SK-N-SH treated with all-trans-retinoic acid at 6 μM for 48 hours (cell line): ENCODE data around the gene HIGD2A.

Source experiments
- ATAC-seq: fragments of 200-7000 bp; cut with Tn5 transposase; 3 replicates; pipeline ENCODE4 v1.9.1; 2020; ENCODE audit warnings: mild to moderate bottlenecking, moderate library complexity
- ARNTL ChIP-seq: fragments of 450-650 bp; formaldehyde crosslinking; IDR thresholded peaks from 2 replicates; pipeline ENCODE4 v1.5.0; 2020; ENCODE audit warnings: low read depth, mild to moderate bottlenecking, moderate library complexity, borderline replicate concordance
- CSDC2 ChIP-seq: fragments of 250-450 bp; sonication (Bioruptor Pico); IDR thresholded peaks from 2 replicates; pipeline ENCODE4 v1.5.0; 2020; ENCODE audit warnings: mild to moderate bottlenecking, moderate library complexity
- ESRRG ChIP-seq: fragments of 250-450 bp; sonication (Bioruptor Pico); IDR thresholded peaks from 2 replicates; pipeline ENCODE4 v1.6.1; 2021; ENCODE audit warnings: mild to moderate bottlenecking
- GLIS3 ChIP-seq: fragments of 250-450 bp; sonication (Bioruptor Pico); IDR thresholded peaks from 2 replicates; pipeline ENCODE4 v1.5.0; 2020; ENCODE audit warnings: mild to moderate bottlenecking, moderate library complexity
- ISL1 ChIP-seq: fragments of 250-450 bp; sonication (Bioruptor Pico); IDR thresholded peaks from 2 replicates; pipeline ENCODE4 v2.1.2; 2022; ENCODE audit warnings: mild to moderate bottlenecking, moderate library complexity
- RARB ChIP-seq: fragments of 250-450 bp; sonication (Bioruptor Pico); IDR thresholded peaks from 2 replicates; pipeline ENCODE4 v1.8.0; 2021; ENCODE audit warnings: mild to moderate bottlenecking, moderate library complexity
- SNAI2 ChIP-seq: fragments of 250-450 bp; sonication (Bioruptor Pico); IDR thresholded peaks from 2 replicates; pipeline ENCODE4 v1.5.0; 2020; ENCODE audit warnings: mild to moderate bottlenecking, moderate library complexity
- TOX ChIP-seq: fragments of 250-450 bp; sonication (Bioruptor Pico); IDR thresholded peaks from 2 replicates; pipeline ENCODE4 v1.8.0; 2021; ENCODE audit warnings: mild to moderate bottlenecking, moderate library complexity, borderline replicate concordance
- ZC3H10 ChIP-seq: fragments of 250-450 bp; sonication (Bioruptor Pico); IDR thresholded peaks from 2 replicates; pipeline ENCODE4 v1.5.1; 2021; ENCODE audit warnings: mild to moderate bottlenecking, moderate library complexity
- ZFP3 ChIP-seq: fragments of 250-450 bp; sonication (Bioruptor Pico); IDR thresholded peaks from 2 replicates; pipeline ENCODE4 v1.5.0; 2020; ENCODE audit warnings: mild to moderate bottlenecking, moderate library complexity
- ZNF70 ChIP-seq: fragments of 450-650 bp; formaldehyde crosslinking; IDR thresholded peaks from 2 replicates; pipeline ENCODE4 v1.5.0; 2020; ENCODE audit warnings: mild to moderate bottlenecking, moderate library complexity
- ZNF8 ChIP-seq: fragments of 450-650 bp; formaldehyde crosslinking; IDR thresholded peaks from 2 replicates; pipeline ENCODE4 v1.5.0; 2020; ENCODE audit warnings: mild to moderate bottlenecking, moderate library complexity
- TF ChIP-seq, protein P1 (sequence below): fragments of 250-450 bp; sonication (Bioruptor Pico); IDR thresholded peaks from 2 replicates; pipeline ENCODE4 v1.5.0; 2020; ENCODE audit warnings: mild to moderate bottlenecking, moderate library complexity
- TF ChIP-seq, protein P2 (sequence below): fragments of 250-450 bp; sonication (Bioruptor Pico); IDR thresholded peaks from 2 replicates; pipeline ENCODE4 v1.5.1; 2021; ENCODE audit warnings: mild to moderate bottlenecking, moderate library complexity
- TF ChIP-seq, protein P3 (sequence below): fragments of 250-450 bp; sonication (Bioruptor Pico); IDR thresholded peaks from 2 replicates; pipeline ENCODE4 v1.8.0; 2020; ENCODE audit warnings: mild to moderate bottlenecking, moderate library complexity, borderline replicate concordance
- TF ChIP-seq, protein P4 (sequence below): fragments of 250-450 bp; sonication (Bioruptor Pico); IDR thresholded peaks from 2 replicates; pipeline ENCODE4 v1.5.1; 2020; ENCODE audit warnings: low read depth, mild to moderate bottlenecking, moderate library complexity
- TF ChIP-seq, protein P5 (sequence below): fragments of 250-450 bp; sonication (Bioruptor Pico); IDR thresholded peaks from 2 replicates; pipeline ENCODE4 v1.8.0; 2021; ENCODE audit warnings: low read depth, mild to moderate bottlenecking, moderate library complexity, borderline replicate concordance

HIGD2A gene

DNA sequence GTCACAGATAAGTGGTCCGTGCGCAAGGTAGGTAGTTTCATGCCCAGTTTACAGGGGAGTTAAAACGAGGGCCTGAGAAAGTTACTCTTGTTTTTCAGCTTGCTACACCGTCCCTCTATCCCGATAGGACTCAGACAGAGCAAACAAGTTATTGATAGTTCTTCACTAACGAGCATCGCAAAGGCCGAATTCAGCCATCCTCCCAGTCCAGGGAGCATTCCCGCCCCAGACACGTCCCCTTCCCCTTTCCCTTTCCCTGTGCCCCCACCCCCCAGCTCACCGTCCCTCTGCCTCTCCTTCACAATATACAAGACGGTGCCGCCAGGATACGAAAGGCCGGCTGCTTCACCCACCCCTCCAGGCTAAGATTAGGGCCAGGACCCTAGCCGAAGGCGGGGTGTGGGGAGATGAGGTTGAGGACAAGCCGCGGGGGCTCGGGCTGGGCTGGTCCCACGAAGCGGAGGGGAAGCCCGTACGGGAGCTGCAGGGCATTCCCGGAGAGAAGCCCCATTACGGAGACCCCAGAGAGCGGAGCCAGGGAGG, 27.6 kb upstream of the HIGD2A start (continued):
- TF ChIP-seq GLIS3 (CRISPR knock-in tag), result no peak
- TF ChIP-seq, all 23 proteins: peak for 0

DNA sequence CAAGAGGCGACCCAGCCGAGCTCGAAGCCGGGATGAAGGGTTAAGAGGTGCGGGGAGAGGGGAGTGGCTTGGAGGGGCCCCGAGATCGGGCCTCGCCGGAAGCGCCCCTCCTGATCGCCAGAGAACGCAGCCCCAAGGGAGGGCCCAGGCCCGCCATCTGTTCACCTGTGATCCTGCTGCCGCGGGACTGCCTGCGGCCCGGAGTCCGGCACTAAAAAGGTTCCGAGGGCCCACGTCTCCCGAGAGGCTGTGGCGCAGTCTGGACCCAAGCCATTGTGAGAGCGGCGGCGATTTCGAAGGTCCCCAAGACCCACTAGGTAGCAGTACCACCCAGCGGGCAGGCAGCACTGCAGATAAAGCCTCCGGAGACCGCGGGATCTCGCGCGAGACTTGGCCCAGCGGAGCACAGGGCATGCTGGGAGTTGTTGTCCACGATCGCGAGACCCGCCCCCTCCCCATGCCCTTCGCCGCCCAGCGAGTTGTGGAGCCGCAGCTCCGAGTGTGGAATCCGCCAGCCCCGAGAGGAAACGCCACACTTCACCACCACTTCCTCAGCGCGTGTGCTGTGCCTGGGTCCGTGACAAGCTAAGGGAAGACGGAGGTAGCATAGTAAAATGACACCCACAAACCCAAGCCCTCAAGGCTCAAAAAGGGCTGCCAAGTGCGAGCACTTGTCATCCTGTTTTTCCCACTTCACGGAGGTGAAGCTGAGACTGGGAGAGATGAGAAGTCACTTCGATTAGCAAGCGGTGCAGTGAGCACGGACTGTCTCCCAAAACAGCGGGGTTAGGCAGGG, 26.9 kb upstream of the HIGD2A start, which contains the start of gene KIAA1191:
KIAA1191 (minus strand) TSS at position 328 of the 796 bp plus-strand sequence. CDS start 2,256 bp downstream, outside the sequence.
- TF ChIP-seq ARNTL (CRISPR knock-in tag) (no peak), SNAI2 (CRISPR knock-in tag) (no peak), ESRRG (0 out of 2 replicates have a peak, but pooled peaks have one; percentile 57)
- TF ChIP-seq, protein P1, sequence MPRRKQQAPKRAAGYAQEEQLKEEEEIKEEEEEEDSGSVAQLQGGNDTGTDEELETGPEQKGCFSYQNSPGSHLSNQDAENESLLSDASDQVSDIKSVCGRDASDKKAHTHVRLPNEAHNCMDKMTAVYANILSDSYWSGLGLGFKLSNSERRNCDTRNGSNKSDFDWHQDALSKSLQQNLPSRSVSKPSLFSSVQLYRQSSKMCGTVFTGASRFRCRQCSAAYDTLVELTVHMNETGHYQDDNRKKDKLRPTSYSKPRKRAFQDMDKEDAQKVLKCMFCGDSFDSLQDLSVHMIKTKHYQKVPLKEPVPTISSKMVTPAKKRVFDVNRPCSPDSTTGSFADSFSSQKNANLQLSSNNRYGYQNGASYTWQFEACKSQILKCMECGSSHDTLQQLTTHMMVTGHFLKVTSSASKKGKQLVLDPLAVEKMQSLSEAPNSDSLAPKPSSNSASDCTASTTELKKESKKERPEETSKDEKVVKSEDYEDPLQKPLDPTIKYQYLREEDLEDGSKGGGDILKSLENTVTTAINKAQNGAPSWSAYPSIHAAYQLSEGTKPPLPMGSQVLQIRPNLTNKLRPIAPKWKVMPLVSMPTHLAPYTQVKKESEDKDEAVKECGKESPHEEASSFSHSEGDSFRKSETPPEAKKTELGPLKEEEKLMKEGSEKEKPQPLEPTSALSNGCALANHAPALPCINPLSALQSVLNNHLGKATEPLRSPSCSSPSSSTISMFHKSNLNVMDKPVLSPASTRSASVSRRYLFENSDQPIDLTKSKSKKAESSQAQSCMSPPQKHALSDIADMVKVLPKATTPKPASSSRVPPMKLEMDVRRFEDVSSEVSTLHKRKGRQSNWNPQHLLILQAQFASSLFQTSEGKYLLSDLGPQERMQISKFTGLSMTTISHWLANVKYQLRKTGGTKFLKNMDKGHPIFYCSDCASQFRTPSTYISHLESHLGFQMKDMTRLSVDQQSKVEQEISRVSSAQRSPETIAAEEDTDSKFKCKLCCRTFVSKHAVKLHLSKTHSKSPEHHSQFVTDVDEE (CRISPR knock-in tag), result no peak
- TF ChIP-seq, protein P2, sequence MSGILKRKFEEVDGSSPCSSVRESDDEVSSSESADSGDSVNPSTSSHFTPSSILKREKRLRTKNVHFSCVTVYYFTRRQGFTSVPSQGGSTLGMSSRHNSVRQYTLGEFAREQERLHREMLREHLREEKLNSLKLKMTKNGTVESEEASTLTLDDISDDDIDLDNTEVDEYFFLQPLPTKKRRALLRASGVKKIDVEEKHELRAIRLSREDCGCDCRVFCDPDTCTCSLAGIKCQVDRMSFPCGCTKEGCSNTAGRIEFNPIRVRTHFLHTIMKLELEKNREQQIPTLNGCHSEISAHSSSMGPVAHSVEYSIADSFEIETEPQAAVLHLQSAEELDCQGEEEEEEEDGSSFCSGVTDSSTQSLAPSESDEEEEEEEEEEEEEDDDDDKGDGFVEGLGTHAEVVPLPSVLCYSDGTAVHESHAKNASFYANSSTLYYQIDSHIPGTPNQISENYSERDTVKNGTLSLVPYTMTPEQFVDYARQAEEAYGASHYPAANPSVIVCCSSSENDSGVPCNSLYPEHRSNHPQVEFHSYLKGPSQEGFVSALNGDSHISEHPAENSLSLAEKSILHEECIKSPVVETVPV (CRISPR knock-in tag), result no peak
- peak; percentile 95 for ATAC-seq

DNA sequence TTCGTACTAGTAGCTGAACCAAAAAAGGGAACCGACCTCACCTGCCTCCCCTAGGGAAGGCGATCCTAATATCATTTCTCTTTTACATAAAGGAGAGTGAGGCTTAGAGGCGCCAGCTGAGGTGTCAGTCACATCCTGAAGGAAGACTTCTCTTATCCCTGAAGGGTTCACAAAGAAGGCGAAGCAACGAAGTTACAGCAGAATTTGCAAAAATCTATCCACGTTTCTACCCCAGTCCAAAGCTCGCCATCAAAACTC, 26.4 kb upstream of the HIGD2A start:
- TF ChIP-seq ARNTL (CRISPR knock-in tag) (no peak), CSDC2 (CRISPR knock-in tag) (no peak), ESRRG (no peak)
- TF ChIP-seq, protein P3, sequence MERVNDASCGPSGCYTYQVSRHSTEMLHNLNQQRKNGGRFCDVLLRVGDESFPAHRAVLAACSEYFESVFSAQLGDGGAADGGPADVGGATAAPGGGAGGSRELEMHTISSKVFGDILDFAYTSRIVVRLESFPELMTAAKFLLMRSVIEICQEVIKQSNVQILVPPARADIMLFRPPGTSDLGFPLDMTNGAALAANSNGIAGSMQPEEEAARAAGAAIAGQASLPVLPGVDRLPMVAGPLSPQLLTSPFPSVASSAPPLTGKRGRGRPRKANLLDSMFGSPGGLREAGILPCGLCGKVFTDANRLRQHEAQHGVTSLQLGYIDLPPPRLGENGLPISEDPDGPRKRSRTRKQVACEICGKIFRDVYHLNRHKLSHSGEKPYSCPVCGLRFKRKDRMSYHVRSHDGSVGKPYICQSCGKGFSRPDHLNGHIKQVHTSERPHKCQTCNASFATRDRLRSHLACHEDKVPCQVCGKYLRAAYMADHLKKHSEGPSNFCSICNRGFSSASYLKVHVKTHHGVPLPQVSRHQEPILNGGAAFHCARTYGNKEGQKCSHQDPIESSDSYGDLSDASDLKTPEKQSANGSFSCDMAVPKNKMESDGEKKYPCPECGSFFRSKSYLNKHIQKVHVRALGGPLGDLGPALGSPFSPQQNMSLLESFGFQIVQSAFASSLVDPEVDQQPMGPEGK, result no peak
- TF ChIP-seq, protein P2 (CRISPR knock-in tag), result no peak
- no peak for ATAC-seq

DNA sequence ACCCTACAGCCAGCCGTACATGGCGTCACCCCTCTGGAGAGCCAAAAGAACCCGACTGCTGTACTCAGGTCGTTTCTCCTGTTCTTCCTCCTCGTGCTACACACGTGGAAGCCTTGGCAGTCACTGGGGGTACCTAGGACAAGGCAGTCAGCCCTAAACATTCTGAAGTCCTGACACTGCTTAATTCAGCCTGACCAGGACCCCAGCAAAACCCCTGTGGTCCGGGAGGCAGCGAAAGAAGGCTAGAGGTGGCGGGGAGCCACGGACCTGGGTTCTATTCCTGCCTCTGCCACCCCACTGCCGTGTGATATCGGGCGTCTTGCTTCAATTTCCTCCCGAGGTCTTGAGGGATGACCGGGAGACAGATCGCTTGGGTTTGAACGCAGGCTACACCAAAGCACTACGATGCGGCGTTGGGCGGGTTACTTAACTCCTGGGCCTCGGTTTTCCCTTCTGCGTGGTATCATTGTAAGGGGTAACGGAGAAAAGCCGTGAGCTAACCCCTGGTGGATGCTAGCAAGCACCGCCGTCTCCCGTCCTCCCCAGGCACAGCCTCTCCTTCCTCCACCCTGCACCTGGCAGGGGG, 23.7 kb upstream of the HIGD2A start:
- ATAC-seq, result no peak; the same call in 2 of the 3 replicates
- no peak for TF ChIP-seq ZC3H10 (CRISPR knock-in tag)
- no peak for TF ChIP-seq ESRRG
- no peak for TF ChIP-seq ZNF70 (CRISPR knock-in tag)
- no peak for TF ChIP-seq TOX
- no peak for TF ChIP-seq ZNF8 (CRISPR knock-in tag)
- no peak for TF ChIP-seq ARNTL (CRISPR knock-in tag)
- TF ChIP-seq GLIS3 (CRISPR knock-in tag), result no peak
- TF ChIP-seq RARB (CRISPR knock-in tag), result no peak
- TF ChIP-seq CSDC2 (CRISPR knock-in tag), result no peak
- TF ChIP-seq, protein P4, sequence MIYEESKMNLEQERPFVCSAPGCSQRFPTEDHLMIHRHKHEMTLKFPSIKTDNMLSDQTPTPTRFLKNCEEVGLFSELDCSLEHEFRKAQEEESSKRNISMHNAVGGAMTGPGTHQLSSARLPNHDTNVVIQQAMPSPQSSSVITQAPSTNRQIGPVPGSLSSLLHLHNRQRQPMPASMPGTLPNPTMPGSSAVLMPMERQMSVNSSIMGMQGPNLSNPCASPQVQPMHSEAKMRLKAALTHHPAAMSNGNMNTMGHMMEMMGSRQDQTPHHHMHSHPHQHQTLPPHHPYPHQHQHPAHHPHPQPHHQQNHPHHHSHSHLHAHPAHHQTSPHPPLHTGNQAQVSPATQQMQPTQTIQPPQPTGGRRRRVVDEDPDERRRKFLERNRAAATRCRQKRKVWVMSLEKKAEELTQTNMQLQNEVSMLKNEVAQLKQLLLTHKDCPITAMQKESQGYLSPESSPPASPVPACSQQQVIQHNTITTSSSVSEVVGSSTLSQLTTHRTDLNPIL, result no peak
- no peak for TF ChIP-seq ZFP3 (CRISPR knock-in tag)
- TF ChIP-seq, protein P5, sequence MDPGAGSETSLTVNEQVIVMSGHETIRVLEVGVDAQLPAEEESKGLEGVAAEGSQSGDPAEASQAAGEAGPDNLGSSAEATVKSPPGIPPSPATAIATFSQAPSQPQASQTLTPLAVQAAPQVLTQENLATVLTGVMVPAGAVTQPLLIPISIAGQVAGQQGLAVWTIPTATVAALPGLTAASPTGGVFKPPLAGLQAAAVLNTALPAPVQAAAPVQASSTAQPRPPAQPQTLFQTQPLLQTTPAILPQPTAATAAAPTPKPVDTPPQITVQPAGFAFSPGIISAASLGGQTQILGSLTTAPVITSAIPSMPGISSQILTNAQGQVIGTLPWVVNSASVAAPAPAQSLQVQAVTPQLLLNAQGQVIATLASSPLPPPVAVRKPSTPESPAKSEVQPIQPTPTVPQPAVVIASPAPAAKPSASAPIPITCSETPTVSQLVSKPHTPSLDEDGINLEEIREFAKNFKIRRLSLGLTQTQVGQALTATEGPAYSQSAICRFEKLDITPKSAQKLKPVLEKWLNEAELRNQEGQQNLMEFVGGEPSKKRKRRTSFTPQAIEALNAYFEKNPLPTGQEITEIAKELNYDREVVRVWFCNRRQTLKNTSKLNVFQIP (CRISPR knock-in tag), result no peak
- TF ChIP-seq ISL1 (CRISPR knock-in tag), result no peak
- TF ChIP-seq, all 23 proteins: peak for 0
